HFFc6 (cell line): Measurements from ENCODE around the gene STAT5A. TPM values are rescaled to one million over a fixed set of nuclear protein-coding genes. Genes with fewer than 3 reads are reported as not detected.

Experiments used
- DNase-seq: peaks from one replicate; pipeline ENCODE4 v3.0.0-alpha.2; 2018
- H3K27ac Mint-ChIP-seq: 2 replicates; pipeline ENCODE4 v1.8.0; 2020; ENCODE audit warnings: mild to moderate bottlenecking, mixed read lengths
- H3K27me3 Mint-ChIP-seq: 2 replicates; pipeline ENCODE4 v1.8.0; 2021; ENCODE audit warnings: mild to moderate bottlenecking, moderate library complexity, mixed read lengths; ENCODE audit not compliant: insufficient read depth
- H3K36me3 Mint-ChIP-seq: 2 replicates; pipeline ENCODE4 v1.8.0; 2021; ENCODE audit warnings: low read depth, mixed read lengths
- H3K4me1 Mint-ChIP-seq: 2 replicates; pipeline ENCODE4 v1.8.0; 2020; ENCODE audit warnings: low read depth, mixed read lengths
- H3K4me3 Mint-ChIP-seq: 2 replicates; pipeline ENCODE4 v1.8.0; 2020; ENCODE audit warnings: mild to moderate bottlenecking, moderate library complexity, mixed read lengths
- H3K9me3 Mint-ChIP-seq: 2 replicates; pipeline ENCODE4 v1.8.0; 2020; ENCODE audit warnings: mild to moderate bottlenecking, mixed read lengths
- total RNA-seq, 6 experiments: library from RNA; stranded (reverse); fragmentation: NEBNext Ultra II Directional; extraction: Animal tissue kit (Norgen Biotek cat#: 25700); gene quantifications; 2 replicates in 1 of 6; 3 replicates in 5 of 6; pipeline ENCODE4 v1.2.3, GENCODE V29; 2021
- TF ChIP-seq, protein P1 (sequence below): fragments of 200-600 bp; sonication (generic); IDR thresholded peaks from 2 replicates; pipeline ENCODE4 v1.5.0; 2021; ENCODE audit warnings: antibody characterized with exemption, mild to moderate bottlenecking

The STAT5A gene
- total RNA-seq, 6 experiments from 2014 or later, result 0.27 to 1.0 (median 0.53) TPM

GRCh38 chr17:42285346-42286050 lies 2.8 kb upstream of the STAT5A start:
- no peaks in the 10 kb centered on the region for H3K36me3 Mint-ChIP-seq
- no peak for DNase-seq
- no peak overlapping the region for H3K4me3 Mint-ChIP-seq
- no peaks in the 10 kb centered on the region for H3K9me3 Mint-ChIP-seq
- TF ChIP-seq, protein P1, sequence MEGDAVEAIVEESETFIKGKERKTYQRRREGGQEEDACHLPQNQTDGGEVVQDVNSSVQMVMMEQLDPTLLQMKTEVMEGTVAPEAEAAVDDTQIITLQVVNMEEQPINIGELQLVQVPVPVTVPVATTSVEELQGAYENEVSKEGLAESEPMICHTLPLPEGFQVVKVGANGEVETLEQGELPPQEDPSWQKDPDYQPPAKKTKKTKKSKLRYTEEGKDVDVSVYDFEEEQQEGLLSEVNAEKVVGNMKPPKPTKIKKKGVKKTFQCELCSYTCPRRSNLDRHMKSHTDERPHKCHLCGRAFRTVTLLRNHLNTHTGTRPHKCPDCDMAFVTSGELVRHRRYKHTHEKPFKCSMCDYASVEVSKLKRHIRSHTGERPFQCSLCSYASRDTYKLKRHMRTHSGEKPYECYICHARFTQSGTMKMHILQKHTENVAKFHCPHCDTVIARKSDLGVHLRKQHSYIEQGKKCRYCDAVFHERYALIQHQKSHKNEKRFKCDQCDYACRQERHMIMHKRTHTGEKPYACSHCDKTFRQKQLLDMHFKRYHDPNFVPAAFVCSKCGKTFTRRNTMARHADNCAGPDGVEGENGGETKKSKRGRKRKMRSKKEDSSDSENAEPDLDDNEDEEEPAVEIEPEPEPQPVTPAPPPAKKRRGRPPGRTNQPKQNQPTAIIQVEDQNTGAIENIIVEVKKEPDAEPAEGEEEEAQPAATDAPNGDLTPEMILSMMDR, result no peak
- no peak overlapping the region for H3K27ac Mint-ChIP-seq
- H3K27me3 Mint-ChIP-seq, result peaks cover 21% of the 10 kb centered on the region
- H3K4me1 Mint-ChIP-seq, result peaks cover 10% of the 10 kb centered on the region

DNA sequence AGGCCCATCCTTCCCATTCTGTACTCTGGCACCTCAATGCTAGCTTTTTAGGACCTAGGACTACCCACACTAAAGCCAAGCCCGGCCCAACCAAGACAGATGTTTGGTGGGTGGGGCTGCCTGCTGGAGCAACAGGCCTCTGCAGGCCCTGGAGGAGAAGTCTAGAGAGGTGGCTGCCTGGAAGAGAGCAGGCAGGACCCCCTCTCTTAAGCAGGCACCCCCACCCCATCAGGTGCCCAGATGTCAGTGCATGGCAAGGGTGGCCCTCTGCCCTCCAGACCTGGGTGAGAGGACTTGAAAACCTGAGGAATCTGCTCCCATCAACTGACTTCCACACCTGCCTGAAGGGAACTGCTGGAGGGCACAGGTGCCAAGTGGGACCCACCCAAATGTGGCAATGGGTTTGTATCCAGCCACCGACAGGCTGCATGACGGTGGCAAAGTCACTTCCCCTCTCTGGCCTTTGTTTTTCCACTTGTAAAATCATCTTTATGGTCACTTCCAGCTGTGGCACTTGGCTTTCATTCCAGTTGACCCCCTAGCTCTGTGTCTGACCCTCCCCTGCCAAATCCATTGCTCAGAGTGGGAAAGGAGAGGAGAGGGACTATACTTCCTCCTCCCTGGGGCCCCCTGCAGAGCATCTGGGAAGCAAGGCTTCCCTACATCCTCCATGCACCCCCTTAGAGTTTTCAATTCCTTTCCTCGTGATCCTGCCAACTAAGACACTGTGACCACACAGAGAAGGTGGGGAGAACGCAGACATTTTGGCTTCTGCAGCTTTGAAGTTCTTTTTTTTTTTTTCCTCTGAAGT lies 1.7 kb upstream of the STAT5A start:
- H3K36me3 Mint-ChIP-seq, result no peaks in the 10 kb centered on the region
- no peak overlapping the region for H3K27ac Mint-ChIP-seq
- TF ChIP-seq, protein P1, result no peak
- H3K4me3 Mint-ChIP-seq, result peak overlapping the region; percentile 51
- H3K9me3 Mint-ChIP-seq, result no peaks in the 10 kb centered on the region
- no peak for DNase-seq
- peaks cover 21% of the 10 kb centered on the region for H3K27me3 Mint-ChIP-seq
- peaks cover 10% of the 10 kb centered on the region for H3K4me1 Mint-ChIP-seq

GRCh38 chr17:42287305-42287976 lies 857 bp upstream of the STAT5A start:
- Mint-ChIP-seq H3K4me3 (peak overlapping the region; percentile 68), H3K27ac (no peak overlapping the region), H3K9me3 (no peaks in the 10 kb centered on the region), H3K4me1 (peaks cover 10% of the 10 kb centered on the region), H3K27me3 (peaks cover 24% of the 10 kb centered on the region), H3K36me3 (no peaks in the 10 kb centered on the region)
- TF ChIP-seq, protein P1, result no peak
- DNase-seq, result no peak

- H3K4me1 Mint-ChIP-seq, result peaks cover 10% of the 10 kb centered on the region
- H3K27ac Mint-ChIP-seq, result no peak overlapping the region
- no peak for DNase-seq
- TF ChIP-seq, protein P1, result no peak
- no peaks in the 10 kb centered on the region for H3K36me3 Mint-ChIP-seq
- H3K27me3 Mint-ChIP-seq, result peaks cover 24% of the 10 kb centered on the region
- no peaks in the 10 kb centered on the region for H3K9me3 Mint-ChIP-seq
- no peak overlapping the region for H3K4me3 Mint-ChIP-seq
Measured at GRCh38 chr17:42288803-42289610, 709 bp downstream of the STAT5A start.

- H3K9me3 Mint-ChIP-seq, result no peaks in the 10 kb centered on the region
- TF ChIP-seq, protein P1, result no peak
- H3K27ac Mint-ChIP-seq, result no peak overlapping the region
- H3K4me1 Mint-ChIP-seq, result peaks cover 15% of the 10 kb centered on the region
- H3K4me3 Mint-ChIP-seq, result no peak overlapping the region
- peaks cover 24% of the 10 kb centered on the region for H3K27me3 Mint-ChIP-seq
- H3K36me3 Mint-ChIP-seq, result no peaks in the 10 kb centered on the region
- DNase-seq, result no peak
Measured at GRCh38 chr17:42289611-42290181, 1.4 kb downstream of the STAT5A start.
